ENCODE data around the gene HS3ST6. TPM values are rescaled to one million over a fixed set of nuclear protein-coding genes. Genes with fewer than 3 reads are reported as not detected.

HS3ST6 gene
- total and polyA plus RNA-seq, 2 of the 13 experiments (the other 11 are each of a cell fraction or from before 2014, with no cell fraction given) = not detected

DNA sequence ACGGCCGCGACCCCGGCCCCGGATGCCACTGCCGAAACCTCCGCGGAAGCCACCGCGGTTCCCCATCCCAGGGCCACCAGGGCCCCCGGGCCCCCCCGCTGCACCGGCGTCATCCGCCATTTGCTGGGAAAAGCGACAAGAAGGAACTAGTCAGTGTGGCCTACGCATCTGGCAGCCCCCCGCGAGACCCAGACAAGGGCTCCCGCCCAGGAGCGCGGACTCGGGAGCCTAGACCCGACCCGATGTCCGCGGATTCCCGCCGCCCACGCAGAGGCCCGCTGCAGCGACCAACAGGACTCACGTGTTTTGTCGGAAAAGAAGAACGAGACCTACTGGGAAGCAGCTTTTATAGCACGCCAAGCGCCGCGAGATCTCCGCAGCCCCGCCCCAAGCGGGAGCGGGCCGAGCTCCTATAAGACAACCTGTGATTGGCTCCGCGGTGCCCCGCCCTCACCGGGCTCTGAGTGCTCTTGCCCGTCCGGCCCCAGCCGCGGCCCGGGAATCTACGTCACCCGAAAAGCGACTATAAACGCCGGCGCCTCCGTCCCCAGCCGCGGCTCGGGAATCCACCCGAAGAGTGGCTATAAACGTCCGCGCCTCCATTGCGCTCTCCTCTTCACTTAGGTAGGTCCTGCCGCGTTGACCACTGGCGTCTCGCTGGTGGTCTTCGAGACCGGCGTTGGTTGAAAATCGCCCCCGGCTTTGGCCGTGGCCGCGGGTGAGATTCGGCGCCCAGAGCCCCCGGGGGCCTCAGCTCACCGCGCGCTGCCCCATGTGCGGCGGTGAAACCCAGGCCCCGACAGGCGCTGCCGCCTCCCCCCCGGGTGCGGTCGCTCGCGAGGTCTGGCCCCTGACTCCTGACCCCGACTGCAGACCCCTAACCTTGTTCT lies 46.5 kb upstream of the HS3ST6 start, which contains the start of gene RPS2 (continued):
- TF ChIP-seq, protein P1, sequence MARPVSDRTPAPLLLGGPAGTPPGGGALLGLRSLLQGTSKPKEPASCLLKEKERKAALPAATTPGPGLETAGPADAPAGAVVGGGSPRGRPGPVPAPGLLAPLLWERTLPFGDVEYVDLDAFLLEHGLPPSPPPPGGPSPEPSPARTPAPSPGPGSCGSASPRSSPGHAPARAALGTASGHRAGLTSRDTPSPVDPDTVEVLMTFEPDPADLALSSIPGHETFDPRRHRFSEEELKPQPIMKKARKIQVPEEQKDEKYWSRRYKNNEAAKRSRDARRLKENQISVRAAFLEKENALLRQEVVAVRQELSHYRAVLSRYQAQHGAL (CRISPR knock-in tag; IDR thresholded peaks at IDR 0.05; ENCODE audit: not compliant biosample characterization) = no peak
- TF ChIP-seq PAX8 (CRISPR knock-in tag; IDR thresholded peaks at IDR 0.05; ENCODE audit: borderline replicate concordance) (no peak), HNRNPK (IDR thresholded peaks at IDR 0.05; ENCODE audit: low read depth, low read length, poor library complexity, severe bottlenecking) (no peak), JUNB (CRISPR knock-in tag; IDR thresholded peaks at IDR 0.05; ENCODE audit: borderline replicate concordance) (no peak), AHR (CRISPR knock-in tag; IDR thresholded peaks at IDR 0.05) (peak; percentile 92; the same call in 1 of the 2 replicates), CEBPG (CRISPR knock-in tag; IDR thresholded peaks at IDR 0.05) (no peak), KAT8 (CRISPR knock-in tag; IDR thresholded peaks at IDR 0.05) (peak; percentile 88)
- TF ChIP-seq, protein P2, sequence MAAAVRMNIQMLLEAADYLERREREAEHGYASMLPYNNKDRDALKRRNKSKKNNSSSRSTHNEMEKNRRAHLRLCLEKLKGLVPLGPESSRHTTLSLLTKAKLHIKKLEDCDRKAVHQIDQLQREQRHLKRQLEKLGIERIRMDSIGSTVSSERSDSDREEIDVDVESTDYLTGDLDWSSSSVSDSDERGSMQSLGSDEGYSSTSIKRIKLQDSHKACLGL (CRISPR knock-in tag; IDR thresholded peaks at IDR 0.05) = peak; percentile 60; the same call in 1 of the 2 replicates
- TF ChIP-seq, protein P3, sequence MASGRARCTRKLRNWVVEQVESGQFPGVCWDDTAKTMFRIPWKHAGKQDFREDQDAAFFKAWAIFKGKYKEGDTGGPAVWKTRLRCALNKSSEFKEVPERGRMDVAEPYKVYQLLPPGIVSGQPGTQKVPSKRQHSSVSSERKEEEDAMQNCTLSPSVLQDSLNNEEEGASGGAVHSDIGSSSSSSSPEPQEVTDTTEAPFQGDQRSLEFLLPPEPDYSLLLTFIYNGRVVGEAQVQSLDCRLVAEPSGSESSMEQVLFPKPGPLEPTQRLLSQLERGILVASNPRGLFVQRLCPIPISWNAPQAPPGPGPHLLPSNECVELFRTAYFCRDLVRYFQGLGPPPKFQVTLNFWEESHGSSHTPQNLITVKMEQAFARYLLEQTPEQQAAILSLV (CRISPR knock-in tag; IDR thresholded peaks at IDR 0.05; ENCODE audit: borderline replicate concordance) = no peak; the same call in 1 of the 2 replicates
- TF ChIP-seq, protein P4, sequence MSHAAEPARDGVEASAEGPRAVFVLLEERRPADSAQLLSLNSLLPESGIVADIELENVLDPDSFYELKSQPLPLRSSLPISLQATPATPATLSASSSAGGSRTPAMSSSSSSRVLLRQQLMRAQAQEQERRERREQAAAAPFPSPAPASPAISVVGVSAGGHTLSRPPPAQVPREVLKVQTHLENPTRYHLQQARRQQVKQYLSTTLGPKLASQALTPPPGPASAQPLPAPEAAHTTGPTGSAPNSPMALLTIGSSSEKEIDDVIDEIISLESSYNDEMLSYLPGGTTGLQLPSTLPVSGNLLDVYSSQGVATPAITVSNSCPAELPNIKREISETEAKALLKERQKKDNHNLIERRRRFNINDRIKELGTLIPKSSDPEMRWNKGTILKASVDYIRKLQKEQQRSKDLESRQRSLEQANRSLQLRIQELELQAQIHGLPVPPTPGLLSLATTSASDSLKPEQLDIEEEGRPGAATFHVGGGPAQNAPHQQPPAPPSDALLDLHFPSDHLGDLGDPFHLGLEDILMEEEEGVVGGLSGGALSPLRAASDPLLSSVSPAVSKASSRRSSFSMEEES (CRISPR knock-in tag; IDR thresholded peaks at IDR 0.05) = peak; percentile 65
- TF ChIP-seq, protein P5, sequence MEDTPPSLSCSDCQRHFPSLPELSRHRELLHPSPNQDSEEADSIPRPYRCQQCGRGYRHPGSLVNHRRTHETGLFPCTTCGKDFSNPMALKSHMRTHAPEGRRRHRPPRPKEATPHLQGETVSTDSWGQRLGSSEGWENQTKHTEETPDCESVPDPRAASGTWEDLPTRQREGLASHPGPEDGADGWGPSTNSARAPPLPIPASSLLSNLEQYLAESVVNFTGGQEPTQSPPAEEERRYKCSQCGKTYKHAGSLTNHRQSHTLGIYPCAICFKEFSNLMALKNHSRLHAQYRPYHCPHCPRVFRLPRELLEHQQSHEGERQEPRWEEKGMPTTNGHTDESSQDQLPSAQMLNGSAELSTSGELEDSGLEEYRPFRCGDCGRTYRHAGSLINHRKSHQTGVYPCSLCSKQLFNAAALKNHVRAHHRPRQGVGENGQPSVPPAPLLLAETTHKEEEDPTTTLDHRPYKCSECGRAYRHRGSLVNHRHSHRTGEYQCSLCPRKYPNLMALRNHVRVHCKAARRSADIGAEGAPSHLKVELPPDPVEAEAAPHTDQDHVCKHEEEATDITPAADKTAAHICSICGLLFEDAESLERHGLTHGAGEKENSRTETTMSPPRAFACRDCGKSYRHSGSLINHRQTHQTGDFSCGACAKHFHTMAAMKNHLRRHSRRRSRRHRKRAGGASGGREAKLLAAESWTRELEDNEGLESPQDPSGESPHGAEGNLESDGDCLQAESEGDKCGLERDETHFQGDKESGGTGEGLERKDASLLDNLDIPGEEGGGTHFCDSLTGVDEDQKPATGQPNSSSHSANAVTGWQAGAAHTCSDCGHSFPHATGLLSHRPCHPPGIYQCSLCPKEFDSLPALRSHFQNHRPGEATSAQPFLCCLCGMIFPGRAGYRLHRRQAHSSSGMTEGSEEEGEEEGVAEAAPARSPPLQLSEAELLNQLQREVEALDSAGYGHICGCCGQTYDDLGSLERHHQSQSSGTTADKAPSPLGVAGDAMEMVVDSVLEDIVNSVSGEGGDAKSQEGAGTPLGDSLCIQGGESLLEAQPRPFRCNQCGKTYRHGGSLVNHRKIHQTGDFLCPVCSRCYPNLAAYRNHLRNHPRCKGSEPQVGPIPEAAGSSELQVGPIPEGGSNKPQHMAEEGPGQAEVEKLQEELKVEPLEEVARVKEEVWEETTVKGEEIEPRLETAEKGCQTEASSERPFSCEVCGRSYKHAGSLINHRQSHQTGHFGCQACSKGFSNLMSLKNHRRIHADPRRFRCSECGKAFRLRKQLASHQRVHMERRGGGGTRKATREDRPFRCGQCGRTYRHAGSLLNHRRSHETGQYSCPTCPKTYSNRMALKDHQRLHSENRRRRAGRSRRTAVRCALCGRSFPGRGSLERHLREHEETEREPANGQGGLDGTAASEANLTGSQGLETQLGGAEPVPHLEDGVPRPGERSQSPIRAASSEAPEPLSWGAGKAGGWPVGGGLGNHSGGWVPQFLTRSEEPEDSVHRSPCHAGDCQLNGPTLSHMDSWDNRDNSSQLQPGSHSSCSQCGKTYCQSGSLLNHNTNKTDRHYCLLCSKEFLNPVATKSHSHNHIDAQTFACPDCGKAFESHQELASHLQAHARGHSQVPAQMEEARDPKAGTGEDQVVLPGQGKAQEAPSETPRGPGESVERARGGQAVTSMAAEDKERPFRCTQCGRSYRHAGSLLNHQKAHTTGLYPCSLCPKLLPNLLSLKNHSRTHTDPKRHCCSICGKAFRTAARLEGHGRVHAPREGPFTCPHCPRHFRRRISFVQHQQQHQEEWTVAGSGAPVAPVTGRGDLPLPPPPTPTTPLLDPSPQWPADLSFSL (CRISPR knock-in tag; IDR thresholded peaks at IDR 0.05) = no peak
